Measurements from ENCODE around the gene ACOD1.

Gene ACOD1

GRCh38 chr13:76939215-76939614 lies 9.1 kb upstream of the ACOD1 start:
- Histone ChIP-seq H3K4me3 (ENCODE audit: low read depth, low read length) (no peak overlapping the region), H3K36me3 (no peaks in the 10 kb centered on the region), H3K4me1 (no peaks in the 10 kb centered on the region), H3K27me3 (no peaks in the 10 kb centered on the region), H3K9me3 (no peaks in the 10 kb centered on the region)
- TF ChIP-seq CTCF (IDR thresholded peaks at IDR 0.05; ENCODE audit: low read depth, low read length): no peak
- DNase-seq: no peak

DNA sequence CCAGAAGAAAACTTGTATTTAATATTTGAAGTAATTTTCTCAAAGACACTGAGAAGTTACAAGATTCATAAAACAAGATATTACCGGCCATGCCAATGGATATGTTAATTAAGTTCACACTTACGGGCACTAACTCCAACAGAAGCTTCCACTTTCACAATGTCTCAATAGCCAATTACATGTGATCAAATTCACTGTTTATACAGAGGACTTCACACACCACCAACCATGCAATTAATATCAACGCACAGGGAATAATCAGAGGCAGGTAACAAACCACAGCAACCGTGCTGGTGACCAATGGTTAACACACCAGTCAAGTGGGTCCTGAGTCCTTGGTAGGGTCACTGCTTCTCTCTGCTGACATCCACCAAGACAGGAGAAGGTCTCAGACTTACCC lies 5.9 kb upstream of the ACOD1 start:
- no peaks in the 10 kb centered on the region for H3K9me3 ChIP-seq
- H3K4me1 ChIP-seq: no peaks in the 10 kb centered on the region
- no peaks in the 10 kb centered on the region for H3K27me3 ChIP-seq
- DNase-seq: no peak
- no peak overlapping the region for H3K4me3 ChIP-seq (ENCODE audit: low read depth, low read length)
- H3K36me3 ChIP-seq: no peaks in the 10 kb centered on the region
- no peak for TF ChIP-seq CTCF (IDR thresholded peaks at IDR 0.05; ENCODE audit: low read depth, low read length)

GRCh38 chr13:76943646-76944045 lies 4.7 kb upstream of the ACOD1 start:
- DNase-seq: no peak
- Histone ChIP-seq H3K27me3 (no peaks in the 10 kb centered on the region), H3K4me3 (ENCODE audit: low read depth, low read length) (no peak overlapping the region), H3K4me1 (no peaks in the 10 kb centered on the region), H3K9me3 (no peaks in the 10 kb centered on the region), H3K36me3 (no peaks in the 10 kb centered on the region)
- no peak for TF ChIP-seq CTCF (IDR thresholded peaks at IDR 0.05; ENCODE audit: low read depth, low read length)

DNA sequence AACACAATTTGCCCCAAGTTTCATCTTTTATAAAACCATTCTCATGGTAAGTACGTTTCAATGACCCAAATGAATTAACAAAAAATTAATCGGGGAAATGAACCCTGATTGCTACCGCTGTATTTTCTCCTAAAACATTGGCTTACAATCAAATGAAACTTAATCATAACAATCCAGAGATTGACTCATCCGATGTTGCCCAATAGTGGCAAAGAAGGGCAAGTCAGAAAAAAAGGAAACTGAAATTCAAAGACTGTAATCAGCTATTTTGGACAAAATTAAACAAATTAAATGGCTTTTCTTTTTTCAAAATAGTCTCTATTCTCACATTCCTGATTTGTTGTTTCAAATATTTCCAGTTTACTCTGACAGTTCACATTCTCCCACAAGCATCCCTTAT lies 3.9 kb upstream of the ACOD1 start:
- no peak for DNase-seq
- no peaks in the 10 kb centered on the region for H3K9me3 ChIP-seq
- H3K36me3 ChIP-seq: no peaks in the 10 kb centered on the region
- H3K4me3 ChIP-seq (ENCODE audit: low read depth, low read length): no peak overlapping the region
- TF ChIP-seq CTCF (IDR thresholded peaks at IDR 0.05; ENCODE audit: low read depth, low read length): no peak
- no peaks in the 10 kb centered on the region for H3K27me3 ChIP-seq
- no peaks in the 10 kb centered on the region for H3K4me1 ChIP-seq

DNA sequence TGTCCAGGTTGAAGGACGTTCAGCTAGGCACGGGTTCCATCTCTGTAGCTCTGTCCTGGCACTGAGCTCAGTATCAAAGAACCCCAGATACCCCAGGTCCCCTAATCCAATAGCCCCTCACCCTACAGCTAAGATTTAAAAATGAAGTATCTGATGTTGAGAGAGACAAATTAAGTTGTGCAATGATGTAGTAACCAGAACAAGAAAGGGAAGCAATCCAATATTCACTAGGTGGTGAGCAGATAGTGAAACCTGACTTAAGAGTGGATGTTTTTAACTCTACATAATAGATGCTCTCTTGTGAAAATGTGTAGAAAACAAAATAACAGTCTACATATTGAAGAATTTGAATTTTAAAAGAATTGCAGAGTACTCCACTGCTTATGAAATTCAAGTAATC lies 1.8 kb downstream of the ACOD1 start:
- H3K4me1 ChIP-seq: no peaks in the 10 kb centered on the region
- no peak for TF ChIP-seq CTCF (IDR thresholded peaks at IDR 0.05; ENCODE audit: low read depth, low read length)
- no peak for DNase-seq
- no peaks in the 10 kb centered on the region; the same call in 1 of the 2 replicates for H3K27me3 ChIP-seq
- H3K9me3 ChIP-seq: no peaks in the 10 kb centered on the region
- H3K4me3 ChIP-seq (ENCODE audit: low read depth, low read length): no peak overlapping the region
- no peaks in the 10 kb centered on the region for H3K36me3 ChIP-seq

DNA sequence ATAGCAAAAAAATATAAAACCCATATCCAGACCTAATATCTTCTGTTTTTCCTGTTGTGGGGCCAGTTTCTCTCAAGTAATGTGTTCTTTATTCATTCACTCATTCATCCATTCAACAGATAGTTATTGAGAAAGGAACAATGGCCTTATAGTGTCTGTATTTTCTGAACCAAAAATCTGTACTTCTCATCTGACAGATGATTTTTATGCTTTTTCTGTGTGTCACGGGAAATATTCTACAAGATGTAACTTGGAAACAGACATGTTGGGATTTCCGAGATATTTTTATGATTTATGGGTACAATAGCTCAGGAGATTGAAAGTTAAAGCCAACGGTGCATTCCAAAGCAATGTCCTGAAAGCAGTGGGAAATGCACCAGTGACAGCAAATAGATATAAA lies 5.7 kb downstream of the ACOD1 start:
- Histone ChIP-seq H3K4me1 (no peaks in the 10 kb centered on the region), H3K36me3 (no peaks in the 10 kb centered on the region), H3K4me3 (ENCODE audit: low read depth, low read length) (no peak overlapping the region), H3K27me3 (no peaks in the 10 kb centered on the region; the same call in 1 of the 2 replicates), H3K9me3 (no peaks in the 10 kb centered on the region)
- TF ChIP-seq CTCF (IDR thresholded peaks at IDR 0.05; ENCODE audit: low read depth, low read length): no peak
- DNase-seq: no peak

Data from BE2C (cell line).